Kidney (tissue), 14 donors: ENCODE results near the gene HOXA7. TPM values are rescaled to one million over a fixed set of nuclear protein-coding genes. Genes with fewer than 3 reads are reported as not detected.
A peak's percentile ranks its signal among the peaks of the same experiment; 100 is the strongest.

Experiments used
- DNase-seq, 5 donors: peaks; one replicate each; pipeline ENCODE4 v3.0.0-alpha.2; 2013 to 2020
- FAIRE-seq: peaks from 2 replicates; lab custom pipeline; 2012; peaks lifted over from hg19 to GRCh38; lab: Jason Lieb, UNC
- H3K27ac ChIP-seq, 2 donors: one replicate each; pipeline ENCODE4 v1.7.0; 2013; ENCODE audit warnings: low read depth in 2 of 2, low read length in 2 of 2, inconsistent platforms in 1 of 2
- H3K27me3 ChIP-seq: one replicate; pipeline ENCODE4 v1.7.1; 2013; ENCODE audit warnings: low read length, inconsistent platforms; ENCODE audit not compliant: control insufficient read depth, insufficient read depth
- H3K36me3 ChIP-seq, 3 donors: one replicate each; pipeline versions ENCODE4 v1.7.0 to v1.7.1; 2013; ENCODE audit warnings: low read length in 3 of 3, control low read depth in 1 of 3, inconsistent platforms in 1 of 3; ENCODE audit not compliant: insufficient read depth in 3 of 3, control insufficient read depth in 2 of 3
- H3K4me1 ChIP-seq, 3 donors: one replicate each; pipeline versions ENCODE4 v1.7.0 to v1.7.1; 2013; ENCODE audit warnings: low read length in 3 of 3, inconsistent platforms in 1 of 3, low read depth in 1 of 3; ENCODE audit not compliant: control insufficient read depth in 2 of 3, insufficient read depth in 2 of 3
- H3K4me3 ChIP-seq, 3 donors: one replicate each; pipeline versions ENCODE4 v1.7.0 to v1.8.1; 2013; ENCODE audit warnings: low read length in 3 of 3, control low read depth in 1 of 3, inconsistent platforms in 1 of 3
- H3K9ac ChIP-seq, 3 donors: one replicate each; pipeline versions ENCODE4 v1.7.0 to v1.7.1; 2013; ENCODE audit warnings: low read length in 3 of 3, control low read depth in 1 of 3, inconsistent platforms in 1 of 3
- H3K9me3 ChIP-seq, 3 donors: one replicate each; pipeline versions ENCODE4 v1.7.0 to v1.7.1; 2013; ENCODE audit warnings: low read length in 3 of 3, control low read depth in 1 of 3, inconsistent platforms in 1 of 3; ENCODE audit not compliant: control insufficient read depth in 2 of 3, insufficient read depth in 1 of 3
- intact Hi-C: fragments of 100-400 bp; cut with DNase I; formaldehyde crosslinking; loops from one replicate; pipeline ENCODE4 v1.11.1; 2022
- polyA plus RNA-seq: library from polyadenylated mRNA; stranded (reverse); fragments of 350-450 nt; fragmentation: Illumina TruSeq; extraction: RNeasy Lipid Tissue Mini Kit (QIAGEN cat#74804); gene quantifications from one replicate; pipeline ENCODE4 v1.2.3, GENCODE V29; 2014; ENCODE audit warnings: low read depth, low replicate concordance; ENCODE audit not compliant: insufficient read depth
- total RNA-seq: library from RNA; stranded (reverse); fragmentation: NEBNext Ultra II Directional; extraction: Animal tissue kit (Norgen Biotek cat#: 25700); gene quantifications from one replicate; pipeline ENCODE4 v1.2.1, GENCODE V29; 2021
- TF ChIP-seq, protein P1 (sequence below): IDR thresholded peaks from 3 replicates; pipeline ENCODE4 v1.5.1; 2012; ENCODE audit warnings: mild to moderate bottlenecking, moderate library complexity, borderline replicate concordance; ENCODE audit not compliant: insufficient read depth; ENCODE audit errors: extremely low read depth
- donor health status: control.
- donor health status: control.
- donor health status: control.
- donor health status: control.
- donor health status: control.
- donor health status: DM: yes; HTN: yes; CAD: no.
- donor health status: Normal renal cell carcinoma (clear cell type).

HOXA7 gene
- total and polyA plus RNA-seq, 2 donors from 2014 or later: 23.8 to 31.3 TPM

DNA sequence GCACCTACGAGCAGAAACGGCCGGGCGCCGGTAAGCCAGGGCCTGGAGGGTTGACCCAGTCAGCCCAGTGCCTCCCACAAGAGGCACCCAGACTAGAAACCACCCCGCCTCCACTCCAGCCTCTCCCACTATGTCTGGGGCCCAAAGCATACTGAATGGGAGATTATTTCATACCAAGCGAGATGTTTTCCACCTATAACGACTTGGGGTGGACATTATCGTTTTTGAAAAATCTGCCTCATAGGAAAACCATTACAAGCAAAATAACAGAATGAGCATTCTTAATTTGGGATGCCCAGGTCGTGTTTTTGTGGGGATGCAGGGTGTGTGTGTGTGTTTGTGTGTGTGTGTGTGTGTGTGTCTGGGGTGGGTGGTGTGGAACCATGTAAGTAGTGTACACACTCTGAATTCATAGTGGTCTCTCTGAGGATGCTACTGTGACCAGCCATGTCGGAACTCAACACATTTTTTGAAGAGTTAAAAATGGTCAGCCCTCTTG is 10.5 kb downstream of the HOXA7 start:
- Histone ChIP-seq H3K4me1 (peaks cover 0 to 17% (median 10%) of the 10 kb centered on the region in 3 donors), H3K27me3 (no peaks in the 10 kb centered on the region), H3K9ac (peak overlapping the region in 2 of 3 donors; percentile 51 to 73), H3K36me3 (peaks cover 2 to 9% (median 7%) of the 10 kb centered on the region in 3 donors), H3K27ac (peak overlapping the region; percentile 97 to 98), H3K4me3 (peak overlapping the region in 1 of 3 donors; percentile 83), H3K9me3 (no peaks in the 10 kb centered on the region)
- DNase-seq (no peak), FAIRE-seq (no peak)
- intact Hi-C loops: no loop called here
- TF ChIP-seq, protein P1, sequence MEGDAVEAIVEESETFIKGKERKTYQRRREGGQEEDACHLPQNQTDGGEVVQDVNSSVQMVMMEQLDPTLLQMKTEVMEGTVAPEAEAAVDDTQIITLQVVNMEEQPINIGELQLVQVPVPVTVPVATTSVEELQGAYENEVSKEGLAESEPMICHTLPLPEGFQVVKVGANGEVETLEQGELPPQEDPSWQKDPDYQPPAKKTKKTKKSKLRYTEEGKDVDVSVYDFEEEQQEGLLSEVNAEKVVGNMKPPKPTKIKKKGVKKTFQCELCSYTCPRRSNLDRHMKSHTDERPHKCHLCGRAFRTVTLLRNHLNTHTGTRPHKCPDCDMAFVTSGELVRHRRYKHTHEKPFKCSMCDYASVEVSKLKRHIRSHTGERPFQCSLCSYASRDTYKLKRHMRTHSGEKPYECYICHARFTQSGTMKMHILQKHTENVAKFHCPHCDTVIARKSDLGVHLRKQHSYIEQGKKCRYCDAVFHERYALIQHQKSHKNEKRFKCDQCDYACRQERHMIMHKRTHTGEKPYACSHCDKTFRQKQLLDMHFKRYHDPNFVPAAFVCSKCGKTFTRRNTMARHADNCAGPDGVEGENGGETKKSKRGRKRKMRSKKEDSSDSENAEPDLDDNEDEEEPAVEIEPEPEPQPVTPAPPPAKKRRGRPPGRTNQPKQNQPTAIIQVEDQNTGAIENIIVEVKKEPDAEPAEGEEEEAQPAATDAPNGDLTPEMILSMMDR: no peak

DNA sequence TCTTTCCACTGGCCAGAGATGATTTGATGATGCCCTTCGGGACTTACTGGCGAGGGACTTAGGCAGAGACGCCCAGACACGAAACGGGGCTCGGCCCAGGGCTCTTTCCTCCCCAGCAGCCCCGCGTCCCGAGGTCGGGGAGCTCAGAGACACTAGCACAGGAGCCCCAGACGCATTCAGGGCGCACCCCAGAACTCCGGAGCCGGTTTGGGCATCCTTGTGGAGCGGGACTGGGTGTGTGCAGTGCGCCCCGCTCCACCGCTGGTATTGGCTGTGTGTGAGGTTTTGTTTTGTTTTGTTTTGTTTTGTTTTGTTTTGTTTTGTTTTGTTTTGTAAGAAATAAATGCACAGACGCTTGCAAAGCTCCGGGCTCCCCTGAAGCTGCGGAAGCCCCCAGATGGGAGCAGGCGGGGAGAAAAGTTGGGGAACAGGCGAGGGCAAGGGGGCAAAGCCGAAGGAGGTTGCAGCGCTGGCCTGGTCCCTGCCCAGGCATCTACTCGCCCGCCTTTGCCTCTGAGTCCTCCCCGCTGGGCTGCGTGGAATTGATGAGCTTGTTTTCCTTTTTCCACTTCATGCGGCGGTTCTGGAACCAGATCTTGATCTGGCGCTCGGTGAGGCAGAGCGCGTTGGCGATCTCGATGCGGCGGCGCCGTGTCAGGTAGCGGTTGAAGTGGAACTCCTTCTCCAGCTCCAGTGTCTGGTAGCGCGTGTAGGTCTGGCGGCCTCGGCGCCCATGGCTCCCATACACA is 11.1 kb downstream of the HOXA7 start:
- TF ChIP-seq, protein P1: no peak
- peaks cover 2 to 12% (median 7%) of the 10 kb centered on the region in 3 donors for H3K36me3 ChIP-seq
- peak in 3 of 5 donors; percentile 48 to 76 (median 64) for DNase-seq
- intact Hi-C loops: no loop called here
- H3K4me3 ChIP-seq: peak overlapping the region in 1 of 3 donors; percentile 83
- peak overlapping the region; percentile 97 to 98 for H3K27ac ChIP-seq
- no peaks in the 10 kb centered on the region for H3K9me3 ChIP-seq
- H3K9ac ChIP-seq: peak overlapping the region; percentile 5 to 73 (median 48)
- no peak for FAIRE-seq
- H3K27me3 ChIP-seq: no peaks in the 10 kb centered on the region
- H3K4me1 ChIP-seq: peaks cover 0 to 14% (median 10%) of the 10 kb centered on the region in 3 donors

DNA sequence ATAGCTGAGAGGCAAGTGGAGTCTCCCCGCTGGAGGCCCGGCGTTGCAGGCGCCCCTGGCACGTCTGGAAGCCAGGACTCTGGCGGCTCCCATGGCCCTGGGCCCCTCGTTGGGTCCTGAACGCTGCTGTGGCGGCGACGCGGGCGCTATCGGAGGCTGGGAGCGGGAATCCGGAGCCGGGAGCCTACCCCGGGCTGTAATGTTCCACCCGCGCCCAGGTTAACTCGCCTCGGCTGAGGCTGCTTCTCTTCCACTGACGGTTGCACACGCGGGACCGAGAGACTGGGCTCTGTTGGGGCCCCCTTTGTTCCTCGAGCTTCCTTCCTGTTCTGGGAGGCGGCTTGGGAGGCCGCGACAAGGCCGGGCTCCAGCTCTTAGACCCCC is 11.7 kb downstream of the HOXA7 start:
- H3K9me3 ChIP-seq: no peaks in the 10 kb centered on the region
- TF ChIP-seq, protein P1: no peak
- intact Hi-C loops: no loop called here
- no peak for FAIRE-seq
- H3K9ac ChIP-seq: peak overlapping the region in 2 of 3 donors; percentile 48 to 97
- H3K36me3 ChIP-seq: peaks cover 2 to 12% (median 7%) of the 10 kb centered on the region in 3 donors
- H3K4me3 ChIP-seq: peak overlapping the region in 1 of 3 donors; percentile 83
- peak in 3 of 5 donors; percentile 26 to 73 (median 64) for DNase-seq
- H3K27me3 ChIP-seq: no peaks in the 10 kb centered on the region
- peaks cover 0 to 14% (median 10%) of the 10 kb centered on the region in 3 donors for H3K4me1 ChIP-seq
- H3K27ac ChIP-seq: peak overlapping the region; percentile 97
